Measurements from ENCODE around the gene NDUFB7.
A peak's percentile ranks its signal among the peaks of the same experiment; 100 is the strongest.
"Not testable (repeated sequence)": the region's sequence is repeated elsewhere in the genome, so short reads cannot be mapped to it uniquely, and the experiment has no call there.

Gene NDUFB7

DNA sequence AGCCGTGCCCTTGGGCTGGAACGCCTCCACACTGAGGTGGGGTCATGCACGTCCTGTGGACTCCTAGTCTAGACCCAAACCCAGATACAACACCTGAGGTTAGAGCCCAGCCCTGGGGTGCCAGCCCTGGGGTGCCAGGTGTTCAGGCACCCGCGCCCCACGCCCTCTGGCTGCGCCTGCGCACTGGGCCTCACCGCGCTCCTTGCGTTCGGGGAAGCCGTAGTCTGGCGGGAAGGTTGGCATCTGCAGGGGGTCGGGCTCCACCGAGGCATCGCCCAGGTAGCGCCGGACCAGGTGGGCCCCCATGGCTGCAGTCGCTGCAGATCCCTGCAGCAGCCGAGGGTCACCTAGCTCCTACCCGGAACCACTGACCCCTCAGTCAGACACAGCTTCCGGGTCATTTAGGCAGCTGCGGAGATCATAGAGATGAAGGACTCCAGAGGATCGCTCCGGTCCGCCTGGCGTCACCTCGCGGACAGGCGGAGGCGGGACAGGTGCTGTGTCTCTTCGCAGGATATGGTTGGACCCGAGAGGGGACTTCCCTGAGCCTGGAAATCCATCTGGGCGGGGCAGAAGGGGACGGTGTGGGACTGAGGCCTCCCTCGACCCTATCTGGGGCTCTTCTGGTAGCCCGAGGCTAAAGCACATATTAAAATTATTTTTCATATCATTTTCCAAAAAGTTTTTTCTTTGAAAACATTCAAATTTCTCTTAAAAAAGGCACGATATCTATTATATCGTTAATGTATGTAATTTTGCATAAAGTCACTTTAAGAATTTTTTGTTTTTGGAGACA, at the start of gene NDUFB7:
NDUFB7 (minus strand) TSS at position 372 of the 796 bp plus-strand sequence; CDS start at position 306, 66 bp downstream.
- DNase-seq = peak; percentile 98

DNA sequence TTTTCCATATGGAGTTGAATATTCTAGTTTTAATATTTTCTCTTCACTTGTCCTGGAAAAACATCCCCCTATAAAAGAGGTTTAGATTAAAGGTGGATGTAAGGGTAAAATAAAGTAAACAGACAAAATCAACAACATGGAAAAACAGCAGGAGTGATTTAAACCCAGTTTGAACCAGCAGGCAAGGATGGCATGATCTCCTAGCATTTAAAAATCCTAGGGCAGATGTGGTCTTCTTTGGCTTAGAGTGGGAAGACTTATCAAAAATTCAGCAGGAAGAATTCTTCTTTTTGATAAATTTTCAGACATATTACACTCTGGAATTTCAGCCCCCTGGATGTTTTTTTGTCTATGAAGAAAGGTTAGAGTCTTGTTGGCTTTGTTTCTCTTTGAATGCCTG, 47.5 kb upstream of the NDUFB7 start:
- DNase-seq = no peak

DNA sequence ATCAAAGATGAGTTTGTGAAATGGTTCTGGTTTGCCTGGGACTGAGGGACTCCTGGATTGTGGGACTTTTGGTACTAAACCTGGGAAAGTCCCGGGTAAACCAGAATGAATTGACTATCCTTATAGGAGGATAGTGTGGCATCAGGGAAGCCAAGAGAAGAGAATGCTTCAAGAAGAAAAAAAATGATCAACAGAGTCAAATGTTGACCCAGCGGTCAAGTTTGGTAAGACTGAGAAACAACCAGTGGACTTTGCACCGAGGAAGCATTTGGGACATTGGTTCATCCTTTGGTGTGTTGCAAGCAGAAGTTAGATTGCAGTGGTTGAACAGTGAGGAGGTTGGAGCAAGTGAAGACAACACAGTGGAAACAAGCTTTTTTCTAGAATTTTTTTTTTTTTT, 44.5 kb upstream of the NDUFB7 start:
- no peak for DNase-seq

DNA sequence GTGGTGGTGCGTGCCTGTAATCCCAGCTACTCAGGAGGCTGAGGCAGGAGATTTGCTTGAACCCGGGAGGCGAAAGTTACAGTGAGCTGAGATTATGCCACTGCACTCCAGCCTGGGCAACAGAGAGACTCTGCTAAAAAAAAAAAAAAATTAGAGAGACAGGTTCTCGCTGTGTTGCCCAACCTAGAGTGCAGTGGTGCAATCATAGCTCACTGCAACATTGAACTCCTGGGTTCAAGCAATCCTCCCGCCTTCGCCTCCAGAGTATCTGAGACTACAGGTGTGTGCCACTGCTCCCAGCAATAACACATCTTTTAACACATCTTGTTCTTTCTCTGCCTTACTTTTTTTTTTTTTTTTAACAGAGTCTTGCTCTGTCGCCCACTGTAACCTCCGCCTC, 43.8 kb upstream of the NDUFB7 start:
- no peak for DNase-seq

DNA sequence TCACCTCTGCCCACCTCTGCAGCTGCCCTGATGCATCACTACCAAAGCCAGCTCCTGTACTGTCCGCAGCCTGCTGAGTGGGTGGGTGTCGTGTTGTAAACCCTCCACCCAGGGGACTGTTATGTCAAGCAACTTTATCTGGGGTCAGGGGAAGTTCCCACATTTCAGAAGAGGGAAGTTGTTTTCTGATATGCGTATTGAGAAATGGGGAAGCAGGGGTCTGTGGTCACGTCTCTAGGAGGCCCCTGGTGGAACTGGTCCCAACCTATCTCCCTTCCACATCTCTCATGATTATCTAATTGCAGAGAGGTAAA, 42.2 kb upstream of the NDUFB7 start:
- no peak for DNase-seq

DNA sequence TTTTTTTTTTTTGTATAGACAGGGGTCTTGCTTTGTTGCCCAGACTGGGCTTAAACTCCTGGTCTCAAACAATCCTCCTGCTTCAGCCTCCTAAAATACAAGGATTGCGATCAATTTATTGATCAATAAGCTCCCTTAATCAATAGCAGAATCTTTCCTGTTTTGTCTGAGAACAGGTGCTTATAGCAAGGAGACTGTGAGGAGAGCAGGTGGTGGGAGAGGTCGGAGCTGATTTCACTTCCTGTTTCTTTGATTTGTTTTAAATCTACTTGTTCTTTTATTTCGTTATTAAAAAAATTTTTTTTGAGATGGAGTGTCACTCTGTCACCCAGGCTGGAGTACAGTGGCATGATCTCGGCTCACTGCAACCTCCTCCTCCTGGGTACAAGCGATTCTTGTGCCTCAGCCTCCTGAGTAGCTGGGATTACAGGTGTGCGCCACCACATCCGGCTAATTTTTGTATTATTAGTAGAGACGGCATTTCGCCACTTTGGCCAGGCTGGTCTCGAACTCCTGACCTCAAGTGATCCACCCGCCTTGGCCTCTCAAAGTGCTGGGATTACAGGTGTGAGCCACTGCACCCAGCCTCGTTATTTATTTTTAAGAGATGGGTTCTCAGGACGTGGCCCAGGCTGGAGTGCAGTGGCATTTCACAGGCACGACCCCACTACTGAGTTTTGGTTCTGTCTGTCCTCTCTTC, 41.7 kb upstream of the NDUFB7 start:
- not testable (repeated sequence) for DNase-seq

DNA sequence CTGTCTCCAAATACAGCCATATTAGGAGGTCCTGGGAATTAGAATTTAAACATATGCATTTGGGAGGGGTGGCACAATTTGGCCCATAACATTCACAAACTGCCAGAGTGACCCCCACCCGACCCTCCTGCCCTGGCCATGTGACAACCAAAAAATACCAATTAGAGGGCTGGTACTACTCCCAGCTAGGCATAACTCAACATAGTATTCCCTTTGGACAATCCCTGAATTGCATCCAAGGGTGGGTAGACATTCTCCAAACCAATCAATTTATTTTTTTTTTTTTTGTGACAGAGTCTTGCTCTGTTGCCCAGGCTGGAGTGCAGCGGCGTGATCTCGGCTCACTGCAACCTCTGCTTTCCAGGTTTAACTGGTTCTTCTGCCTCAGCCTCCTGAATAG, 40.8 kb upstream of the NDUFB7 start:
- DNase-seq = no peak

DNA sequence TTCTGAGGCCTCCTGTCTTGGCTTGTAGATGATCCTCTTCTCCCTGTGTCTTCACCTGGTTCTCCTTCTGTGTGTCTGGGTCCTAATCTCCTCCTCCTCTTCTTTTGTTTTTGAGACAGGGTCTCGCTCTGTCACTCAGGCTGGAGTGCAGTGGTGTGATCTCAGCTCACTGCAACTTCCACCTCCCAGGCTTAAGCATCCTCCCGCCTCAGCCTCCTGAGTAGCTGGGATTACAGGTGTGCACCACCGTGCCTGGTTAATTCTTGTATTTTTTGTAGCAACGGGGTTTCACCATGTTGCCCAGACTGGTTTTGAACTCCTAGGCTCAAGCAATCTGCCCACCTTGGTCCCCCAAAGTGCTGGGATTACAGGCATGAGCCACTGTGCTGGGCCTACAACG, 40.4 kb upstream of the NDUFB7 start:
- not testable (repeated sequence) for DNase-seq

DNA sequence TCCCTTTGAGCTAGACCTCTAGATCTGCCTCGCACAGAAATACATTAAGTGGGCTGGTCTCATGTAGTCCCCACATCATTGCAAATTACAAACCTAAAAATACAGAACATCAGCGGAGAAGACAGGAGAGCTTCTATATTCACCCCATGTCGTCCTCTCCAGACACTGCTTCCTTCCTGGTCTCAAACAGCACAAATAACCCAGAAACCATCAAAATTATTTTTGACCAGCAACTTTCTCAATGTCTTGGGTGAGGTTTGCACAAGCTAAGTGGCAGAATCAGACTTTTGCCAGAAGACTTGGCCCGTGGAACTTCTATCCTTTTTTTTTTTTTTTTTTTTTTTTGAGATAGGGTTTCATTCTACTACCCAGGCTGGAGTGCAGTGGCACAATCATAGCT, 39.2 kb upstream of the NDUFB7 start:
- no peak for DNase-seq

DNA sequence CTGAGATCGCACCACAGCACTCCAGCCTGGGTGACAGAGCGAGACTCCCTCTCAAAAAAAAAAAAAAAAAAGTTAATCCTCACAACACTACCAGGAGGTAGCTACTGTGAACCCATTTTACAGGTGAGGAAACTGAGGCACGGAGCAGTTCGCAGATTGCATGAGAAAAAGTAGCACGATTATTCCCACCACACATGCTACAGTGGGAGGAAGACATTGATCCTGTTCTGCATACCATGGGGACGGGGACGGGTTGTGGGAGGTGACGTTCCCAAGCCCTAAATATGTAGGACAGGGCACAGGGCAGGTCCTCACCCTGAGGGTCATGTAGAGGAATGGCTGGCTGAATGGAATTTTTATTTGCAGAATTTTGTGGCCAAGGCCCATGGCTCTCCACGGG, 34.8 kb upstream of the NDUFB7 start:
- no peak for DNase-seq

DNA sequence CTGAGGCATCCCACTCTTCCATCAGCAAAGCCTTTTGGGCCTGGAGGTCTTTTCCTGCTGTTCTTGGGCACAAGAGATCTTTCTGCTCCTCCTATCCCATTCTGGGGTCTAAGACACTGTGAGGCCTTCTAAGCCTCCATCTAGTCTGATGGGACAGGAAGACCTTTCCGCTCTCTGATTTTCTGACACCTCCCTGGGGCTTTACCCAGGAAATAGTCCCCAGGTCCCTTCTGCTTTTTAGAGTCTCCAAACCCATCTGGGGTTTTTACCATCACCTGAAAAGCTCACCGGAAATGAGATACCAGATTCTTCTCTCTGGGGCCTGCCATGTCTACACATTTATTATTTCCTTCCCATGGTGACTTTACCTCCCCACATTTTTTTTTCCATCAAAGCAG, 32.1 kb upstream of the NDUFB7 start:
- no peak for DNase-seq

DNA sequence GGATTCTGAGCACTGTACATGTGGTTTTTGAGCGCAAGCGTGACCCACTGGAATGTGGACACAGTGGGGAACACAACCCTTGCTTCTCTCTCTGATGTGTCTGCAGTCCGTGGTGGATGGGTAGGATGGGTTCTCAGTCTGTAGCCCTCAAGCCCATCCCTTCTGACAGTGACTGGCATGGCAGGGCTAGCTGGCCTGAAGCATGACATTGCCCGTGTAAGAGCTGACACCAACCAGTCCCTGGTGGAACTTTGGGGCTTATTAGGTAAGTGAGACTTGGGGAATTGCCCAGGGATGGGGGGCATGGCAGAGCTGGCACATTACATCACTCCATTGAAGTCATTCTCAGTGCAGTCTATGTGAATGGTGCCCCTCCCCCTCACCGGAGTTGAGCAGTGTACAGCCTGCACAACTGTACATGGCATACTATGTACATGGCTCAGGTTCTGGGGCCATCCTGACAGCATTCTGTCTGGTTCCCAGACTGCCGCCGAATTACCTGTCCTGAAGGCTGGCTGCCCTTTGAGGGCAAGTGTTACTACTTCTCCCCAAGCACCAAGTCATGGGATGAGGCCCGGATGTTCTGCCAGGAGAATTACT, 27.8 kb upstream of the NDUFB7 start:
- DNase-seq = no peak

DNA sequence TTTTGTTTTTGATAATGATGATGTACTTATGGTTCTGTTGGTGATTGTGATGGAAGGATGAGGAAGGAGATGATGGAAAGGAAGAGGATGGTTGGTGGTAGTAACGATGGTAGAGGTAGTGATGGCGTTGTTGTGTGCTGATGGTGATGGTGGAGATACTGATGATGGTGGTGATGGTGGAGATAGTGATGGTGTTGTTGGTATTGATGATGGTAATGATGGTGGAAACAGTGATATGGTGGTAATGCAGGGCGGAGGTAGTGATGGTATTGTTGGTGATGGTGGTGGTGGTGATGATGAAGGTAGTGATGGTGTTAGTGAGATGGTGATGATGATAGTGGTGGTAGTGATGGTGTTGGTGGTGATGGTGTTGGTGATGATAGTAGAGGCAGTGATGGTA, 23.7 kb upstream of the NDUFB7 start:
- DNase-seq = no peak

DNA sequence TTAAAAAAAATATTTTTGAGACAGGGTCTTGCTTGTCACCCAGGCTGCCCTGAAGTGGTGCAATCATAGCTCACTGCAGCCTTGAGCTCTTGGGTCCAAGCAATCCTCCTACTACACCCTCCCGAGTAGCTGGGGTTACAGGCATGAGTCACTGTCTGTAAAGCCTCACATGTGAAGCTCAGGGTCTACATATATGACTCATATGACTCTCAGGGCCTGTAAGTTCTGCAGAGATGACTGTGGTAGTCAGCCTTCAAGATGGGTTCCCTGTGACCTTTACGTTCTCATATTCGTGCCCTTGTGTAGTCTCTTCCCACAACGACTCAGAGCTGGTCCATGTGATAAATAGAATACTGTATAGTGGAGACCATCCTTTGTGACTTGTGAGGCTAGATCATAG, 17.6 kb upstream of the NDUFB7 start:
- DNase-seq = not testable (repeated sequence)

DNA sequence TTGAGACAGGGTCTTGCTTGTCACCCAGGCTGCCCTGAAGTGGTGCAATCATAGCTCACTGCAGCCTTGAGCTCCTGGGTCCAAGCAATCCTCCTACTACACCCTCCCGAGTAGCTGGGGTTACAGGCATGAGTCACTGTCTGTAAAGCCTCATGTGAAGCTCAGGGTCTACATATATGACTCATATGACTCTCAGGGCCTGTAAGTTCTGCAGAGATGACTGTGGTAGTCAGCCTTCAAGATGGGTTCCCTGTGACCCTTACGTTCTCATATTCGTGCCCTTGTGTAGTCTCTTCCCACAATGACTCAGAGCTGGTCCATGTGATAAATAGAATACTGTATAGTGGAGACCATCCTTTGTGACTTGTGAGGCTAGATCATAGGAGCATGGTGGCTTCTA, 13.3 kb upstream of the NDUFB7 start:
- DNase-seq = not testable (repeated sequence)

DNA sequence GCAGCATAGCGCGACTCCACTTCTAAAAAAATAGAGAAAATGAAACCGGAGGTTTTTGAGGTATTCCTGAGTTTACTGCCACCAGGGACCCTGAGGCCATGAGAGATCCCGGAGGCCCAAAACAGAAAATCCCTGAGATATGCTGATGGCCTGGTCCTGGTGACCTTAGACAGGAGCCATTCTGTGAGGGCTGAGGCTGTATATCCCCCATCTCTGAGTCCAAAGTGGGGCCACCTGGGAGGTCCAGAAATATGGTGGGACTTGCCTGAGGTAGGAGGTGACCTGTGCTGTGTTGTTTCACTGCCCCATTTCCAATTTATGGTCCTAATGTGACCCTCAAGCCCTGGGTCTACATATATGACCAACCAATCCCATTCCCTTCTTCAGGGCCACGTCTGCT, 12.5 kb upstream of the NDUFB7 start:
- not testable (repeated sequence) for DNase-seq

DNA sequence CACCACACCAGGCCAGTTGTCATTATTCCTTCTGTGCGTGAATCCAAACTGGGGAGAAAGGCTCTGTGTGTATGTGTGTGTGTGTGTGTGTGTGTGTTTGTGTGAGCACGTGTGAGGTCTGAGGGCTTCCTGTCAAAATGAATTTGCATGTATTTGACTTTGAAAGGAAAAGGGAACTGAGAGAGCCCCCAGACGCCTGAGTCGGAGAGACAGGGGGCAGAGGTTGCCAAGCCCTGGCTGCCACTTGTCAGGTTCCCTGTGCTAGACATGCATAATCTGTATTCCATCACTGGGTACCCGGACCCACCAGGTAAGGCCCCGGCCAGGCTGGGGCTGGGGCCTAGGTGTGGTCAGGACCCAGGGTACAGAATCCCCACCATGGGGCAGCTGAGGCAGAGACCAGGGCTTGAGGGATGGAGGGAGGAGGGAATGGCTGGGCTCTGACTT, 11.1 kb upstream of the NDUFB7 start, which contains the start of gene CLEC17A:
CLEC17A (plus strand) TSS at position 191 of the 447 bp plus-strand sequence; CDS start at position 268, 77 bp downstream.
- no peak for DNase-seq

DNA sequence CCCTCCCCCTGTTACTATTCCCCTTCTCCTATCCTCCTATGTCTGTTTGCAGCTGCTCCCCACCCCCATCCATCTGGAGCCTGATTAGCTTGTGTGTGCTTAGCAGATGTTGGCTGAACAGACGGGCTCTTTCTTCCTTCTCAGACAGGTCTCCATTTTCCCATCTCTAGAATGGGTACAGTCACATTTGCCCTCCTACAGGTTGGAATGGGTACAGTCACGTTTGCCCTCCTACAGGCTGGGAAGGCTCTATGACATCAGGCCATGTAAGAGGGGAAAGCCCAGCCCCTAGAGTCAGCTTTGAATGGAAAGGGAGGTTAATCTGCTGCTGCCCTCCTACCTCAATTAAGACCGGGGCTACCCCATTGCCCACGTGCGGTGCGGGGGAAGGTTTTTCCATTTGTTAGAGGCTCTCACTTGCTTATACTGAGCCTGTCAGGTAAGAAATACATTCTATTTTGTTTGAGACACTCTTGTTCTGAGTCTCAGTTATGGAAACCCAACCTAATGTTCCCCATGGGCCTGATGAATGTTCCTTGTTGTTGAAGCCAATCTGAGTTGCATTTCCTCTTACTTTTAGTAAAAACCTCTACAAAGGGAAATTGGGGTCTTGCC, 8.9 kb upstream of the NDUFB7 start:
- no peak for DNase-seq

DNA sequence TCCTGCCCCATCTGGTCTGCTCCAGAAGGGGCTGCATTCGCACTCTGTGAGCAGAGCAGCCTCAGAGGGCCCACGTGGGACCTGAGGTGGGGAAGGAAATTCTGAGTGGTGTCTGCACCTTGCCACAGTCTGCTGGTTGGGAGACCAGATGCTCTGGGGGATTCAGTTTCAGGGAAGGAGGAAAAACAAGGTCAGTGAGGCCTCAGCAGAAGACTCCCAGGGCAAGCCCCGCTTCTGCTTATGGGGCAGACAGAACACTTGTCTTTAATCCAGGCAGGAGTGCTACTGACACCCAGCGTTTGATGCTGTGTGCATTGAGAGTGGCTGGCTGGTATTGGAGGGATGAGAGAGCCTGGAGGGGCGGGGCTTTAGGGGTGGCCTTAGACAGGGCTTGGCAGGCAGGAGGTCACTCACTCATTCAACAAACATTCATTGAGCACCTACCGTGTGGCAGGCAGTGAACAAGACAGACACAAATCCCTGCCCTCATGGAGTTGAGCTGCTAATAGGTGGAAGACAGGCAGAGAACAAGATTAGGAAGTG, 6.1 kb upstream of the NDUFB7 start:
- DNase-seq = peak; percentile 23

DNA sequence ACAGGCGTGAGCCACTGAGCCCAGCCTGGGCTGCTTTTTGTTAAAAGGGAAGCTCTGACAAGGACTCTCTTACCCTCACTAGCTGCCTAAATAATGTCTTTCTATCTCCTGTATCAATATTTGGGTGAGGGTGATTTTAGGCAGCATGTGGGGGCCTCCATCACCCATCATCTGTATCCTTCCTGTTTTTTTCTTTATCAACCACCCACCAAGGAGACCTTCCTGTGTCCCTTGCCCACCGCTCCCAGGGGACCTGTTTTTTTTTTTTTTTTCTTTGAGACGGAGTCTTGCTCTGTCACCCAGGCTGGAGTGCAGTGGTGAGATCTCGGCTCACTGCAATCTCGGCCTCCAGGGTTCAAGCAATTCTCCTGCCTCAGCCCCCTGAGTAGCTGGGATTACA, 5.4 kb upstream of the NDUFB7 start:
- no peak for DNase-seq

DNA sequence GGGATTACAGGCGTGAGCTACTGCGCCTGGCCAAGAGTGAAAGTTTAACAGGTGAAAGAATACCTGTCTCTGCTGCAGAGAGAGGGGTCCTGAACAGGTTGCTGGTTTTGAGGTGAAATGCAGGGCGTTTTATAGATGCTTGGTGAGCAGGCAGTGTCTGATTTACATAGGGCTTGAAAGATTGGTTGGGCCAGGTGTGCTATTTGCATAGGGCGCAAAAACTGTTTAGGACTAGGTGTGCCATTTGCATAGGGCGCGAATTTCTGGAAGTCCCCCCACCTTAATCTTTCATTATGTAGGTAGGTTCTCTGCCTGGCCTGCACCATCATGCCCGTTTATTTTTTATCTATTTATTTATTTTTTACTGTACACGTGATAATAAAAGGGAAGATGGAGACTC, 4.5 kb upstream of the NDUFB7 start:
- DNase-seq = no peak

DNA sequence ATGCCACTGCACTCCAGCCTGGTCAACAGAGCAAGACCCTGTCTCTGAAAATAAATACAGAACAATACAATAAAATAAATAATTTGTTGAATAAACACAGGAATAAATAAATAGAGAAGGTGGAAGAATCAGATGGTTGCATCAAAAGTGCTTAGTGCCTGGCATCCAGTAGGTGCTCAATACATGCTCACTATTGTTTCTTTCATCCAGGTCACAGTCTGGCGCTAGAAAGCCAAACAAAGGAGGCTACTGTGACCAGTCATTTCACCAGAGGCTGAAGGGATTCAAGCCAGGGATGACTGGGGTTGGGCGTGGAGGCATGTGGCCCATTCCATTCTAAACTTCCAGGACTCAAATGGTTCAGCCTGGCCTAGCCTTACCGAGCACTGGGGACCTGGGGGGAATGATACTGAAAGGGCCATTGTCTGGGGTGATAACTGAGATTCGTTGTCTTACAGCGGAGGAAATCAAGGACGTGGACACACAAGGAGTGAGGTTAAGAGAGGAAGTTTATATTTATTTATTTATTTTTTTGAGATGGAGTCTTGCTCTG, 3.6 kb upstream of the NDUFB7 start:
- DNase-seq = no peak

Measured in NCI-H69 (cell line).